ENCODE measurements around the gene XPA.

Gene XPA

DNA sequence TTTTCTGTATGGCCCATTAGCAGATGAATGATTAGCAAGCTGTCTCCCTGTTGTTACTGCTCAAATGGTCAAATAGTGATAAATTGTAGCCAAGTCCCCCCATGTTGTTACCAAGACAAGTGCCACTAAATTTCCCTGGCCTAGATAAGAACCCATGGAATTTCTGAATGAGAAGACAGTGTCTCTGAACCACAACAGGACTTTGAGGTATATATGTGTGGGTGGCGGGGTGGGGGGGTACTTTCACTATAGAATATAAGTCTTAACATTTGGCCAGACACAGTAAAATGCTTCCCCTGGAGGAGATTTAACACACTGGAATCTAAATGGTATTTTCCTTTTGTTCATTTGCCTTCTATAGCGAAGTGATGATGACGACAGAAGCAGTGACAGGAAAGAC, 28.7 kb downstream of the XPA start:
- TF ChIP-seq, protein P1, sequence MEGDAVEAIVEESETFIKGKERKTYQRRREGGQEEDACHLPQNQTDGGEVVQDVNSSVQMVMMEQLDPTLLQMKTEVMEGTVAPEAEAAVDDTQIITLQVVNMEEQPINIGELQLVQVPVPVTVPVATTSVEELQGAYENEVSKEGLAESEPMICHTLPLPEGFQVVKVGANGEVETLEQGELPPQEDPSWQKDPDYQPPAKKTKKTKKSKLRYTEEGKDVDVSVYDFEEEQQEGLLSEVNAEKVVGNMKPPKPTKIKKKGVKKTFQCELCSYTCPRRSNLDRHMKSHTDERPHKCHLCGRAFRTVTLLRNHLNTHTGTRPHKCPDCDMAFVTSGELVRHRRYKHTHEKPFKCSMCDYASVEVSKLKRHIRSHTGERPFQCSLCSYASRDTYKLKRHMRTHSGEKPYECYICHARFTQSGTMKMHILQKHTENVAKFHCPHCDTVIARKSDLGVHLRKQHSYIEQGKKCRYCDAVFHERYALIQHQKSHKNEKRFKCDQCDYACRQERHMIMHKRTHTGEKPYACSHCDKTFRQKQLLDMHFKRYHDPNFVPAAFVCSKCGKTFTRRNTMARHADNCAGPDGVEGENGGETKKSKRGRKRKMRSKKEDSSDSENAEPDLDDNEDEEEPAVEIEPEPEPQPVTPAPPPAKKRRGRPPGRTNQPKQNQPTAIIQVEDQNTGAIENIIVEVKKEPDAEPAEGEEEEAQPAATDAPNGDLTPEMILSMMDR (conservative IDR thresholded peaks at IDR 0.05; ENCODE audit: low read depth, low read length): no peak
- DNase-seq (ENCODE audit: low read depth): no peak
- no peak overlapping the region for H3K4me3 ChIP-seq (ENCODE audit: low read length)

- DNase-seq (ENCODE audit: low read depth): no peak
- H3K4me3 ChIP-seq (ENCODE audit: low read length): no peak overlapping the region
- TF ChIP-seq, protein P1 (conservative IDR thresholded peaks at IDR 0.05; ENCODE audit: low read depth, low read length): no peak
Observed at GRCh38 chr9:97666907-97667686, 30.0 kb downstream of the XPA start.

- TF ChIP-seq, protein P1 (conservative IDR thresholded peaks at IDR 0.05; ENCODE audit: low read depth, low read length): no peak
- no peak for DNase-seq (ENCODE audit: low read depth)
- H3K4me3 ChIP-seq (ENCODE audit: low read length): no peak overlapping the region
Observed at GRCh38 chr9:97665742-97666141, 31.4 kb downstream of the XPA start.

- TF ChIP-seq, protein P1 (conservative IDR thresholded peaks at IDR 0.05; ENCODE audit: low read depth, low read length): no peak
- no peak overlapping the region for H3K4me3 ChIP-seq (ENCODE audit: low read length)
- DNase-seq (ENCODE audit: low read depth): no peak
Observed at GRCh38 chr9:97660847-97661246, 36.3 kb downstream of the XPA start.

DNA sequence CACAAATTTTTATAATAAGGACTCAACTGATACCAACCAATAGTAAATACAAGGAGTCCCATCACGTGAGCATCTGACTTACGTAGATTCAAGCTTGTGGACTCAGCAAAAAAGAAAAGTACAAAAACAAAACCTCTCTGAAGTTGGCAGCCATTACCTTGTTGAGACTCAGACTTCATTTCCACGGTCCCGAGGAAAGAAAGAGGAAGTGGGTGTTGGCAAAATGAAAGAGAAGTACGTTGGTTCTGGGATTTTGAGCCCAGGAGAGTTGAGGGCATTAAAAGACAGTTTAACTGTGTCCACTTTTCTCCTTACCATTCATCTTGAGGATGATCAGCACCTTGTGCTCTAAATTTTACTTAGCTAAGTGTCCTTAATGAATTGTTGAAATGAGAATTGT, 36.8 kb downstream of the XPA start:
- TF ChIP-seq, protein P1 (conservative IDR thresholded peaks at IDR 0.05; ENCODE audit: low read depth, low read length): no peak
- no peak for DNase-seq (ENCODE audit: low read depth)
- H3K4me3 ChIP-seq (ENCODE audit: low read length): no peak overlapping the region

- no peak for DNase-seq (ENCODE audit: low read depth)
- no peak overlapping the region for H3K4me3 ChIP-seq (ENCODE audit: low read length)
- TF ChIP-seq, protein P1 (conservative IDR thresholded peaks at IDR 0.05; ENCODE audit: low read depth, low read length): no peak
Observed at GRCh38 chr9:97659771-97660170, 37.4 kb downstream of the XPA start.

GRCh38 chr9:97658707-97659106, 38.4 kb downstream of the XPA start:
- no peak overlapping the region for H3K4me3 ChIP-seq (ENCODE audit: low read length)
- DNase-seq (ENCODE audit: low read depth): no peak
- TF ChIP-seq, protein P1 (conservative IDR thresholded peaks at IDR 0.05; ENCODE audit: low read depth, low read length): no peak
